H1 (cell line): ENCODE measurements around the gene MALT1. TPM values are rescaled to one million over a fixed set of nuclear protein-coding genes. Genes with fewer than 3 reads are reported as not detected.

Source experiments
- CTCF ChIA-PET: fragments of 300-600 bp; sonication (Branson Sonifier 250); formaldehyde crosslinking; loops from one replicate; lab custom pipeline; 2021; ENCODE audit not compliant: partially characterized antibody; lab: Charles Lee
- POLR2A ChIA-PET: fragments of 300-600 bp; sonication (Branson Sonifier 250); formaldehyde crosslinking; loops from one replicate; lab custom pipeline; 2021; ENCODE audit warnings: inconsistent platforms; ENCODE audit not compliant: partially characterized antibody; lab: Charles Lee
- DNase-seq, 2 experiments: peaks; one replicate each; pipeline versions ENCODE4 v3.0.0 to v3.0.0-alpha.2; 2010 to 2022; ENCODE audit warnings: low spot score in 2 of 2, low read depth in 1 of 2, mixed read lengths in 1 of 2
- FAIRE-seq: peaks from 2 replicates; lab custom pipeline; 2011; peaks lifted over from hg19 to GRCh38; lab: Jason Lieb, UNC
- H2AFZ ChIP-seq: 2 replicates; pipeline ENCODE4 v1.8.1; 2012; ENCODE audit warnings: low read length, inconsistent platforms
- H2AK5ac ChIP-seq: 2 replicates; pipeline ENCODE4 v1.6.1; 2013; ENCODE audit warnings: low read depth, low read length
- H2BK120ac ChIP-seq: replicated peaks from 2 replicates; pipeline ENCODE3; 2013; ENCODE audit warnings: low read depth, low read length, inconsistent platforms
- H2BK12ac ChIP-seq: 2 replicates; pipeline ENCODE4 v1.6.1; 2013; ENCODE audit warnings: low read depth, low read length
- H2BK15ac ChIP-seq: 2 replicates; pipeline ENCODE4 v1.6.1; 2013; ENCODE audit warnings: low read length
- H2BK20ac ChIP-seq: 2 replicates; pipeline ENCODE4 v1.6.1; 2013; ENCODE audit warnings: low read length
- H2BK5ac ChIP-seq: 2 replicates; pipeline ENCODE4 v1.6.1; 2013; ENCODE audit warnings: low read depth, low read length
- H3K14ac ChIP-seq: 2 replicates; pipeline ENCODE4 v1.6.1; 2013; ENCODE audit warnings: inconsistent platforms; ENCODE audit not compliant: insufficient read length
- H3K18ac ChIP-seq: 2 replicates; pipeline ENCODE4 v1.6.1; 2013; ENCODE audit warnings: low read length; ENCODE audit errors: extremely low read depth
- H3K23ac ChIP-seq: 2 replicates; pipeline ENCODE4 v1.6.1; 2013; ENCODE audit warnings: inconsistent platforms; ENCODE audit not compliant: insufficient read length
- H3K23me2 ChIP-seq: 2 replicates; pipeline ENCODE4 v1.6.1; 2013; ENCODE audit warnings: low read depth, low read length
- H3K27ac ChIP-seq: 2 replicates; pipeline ENCODE4 v1.6.1; 2011; ENCODE audit warnings: low read depth, low read length, inconsistent platforms
- H3K27me3 ChIP-seq, 4 experiments: replicated peaks in 1 of 4; 1 replicate in 1 of 4; 2 replicates in 3 of 4; pipeline versions ENCODE4 v1.6.1 to v1.8.1; 2011 to 2013; ENCODE audit warnings: low read length in 3 of 4, mild to moderate bottlenecking in 3 of 4, inconsistent platforms in 2 of 4, mixed read lengths in 2 of 4, moderate library complexity in 1 of 4; ENCODE audit not compliant: control insufficient read depth in 3 of 4, insufficient read depth in 3 of 4; ENCODE audit errors: extremely low read depth in 1 of 4
- H3K36me3 ChIP-seq, 4 experiments: 2 replicates each; pipeline versions ENCODE4 v1.6.1 to v1.8.1; 2011 to 2013; ENCODE audit warnings: mild to moderate bottlenecking in 4 of 4, low read length in 3 of 4, moderate library complexity in 2 of 4, control low read depth in 1 of 4, inconsistent platforms in 1 of 4; ENCODE audit not compliant: insufficient read depth in 4 of 4, control insufficient read depth in 2 of 4
- H3K4ac ChIP-seq: replicated peaks from 2 replicates; pipeline ENCODE3; 2013; ENCODE audit warnings: low read length, low read depth, mixed read lengths, inconsistent platforms; ENCODE audit not compliant: insufficient read length
- H3K4me1 ChIP-seq, 4 experiments: replicated peaks in 1 of 4; 1 replicate in 1 of 4; 2 replicates in 3 of 4; pipeline versions ENCODE4 v1.6.1 to v1.8.1; 2011 to 2013; ENCODE audit warnings: low read length in 3 of 4, inconsistent platforms in 2 of 4, mixed read lengths in 1 of 4; ENCODE audit not compliant: insufficient read depth in 4 of 4, control insufficient read depth in 3 of 4
- H3K4me2 ChIP-seq, 2 experiments: 2 replicates each; pipeline versions ENCODE4 v1.6.1 to v1.8.1; 2011 to 2013; ENCODE audit warnings: low read depth in 2 of 2, low read length in 2 of 2, control low read depth in 1 of 2, inconsistent platforms in 1 of 2, mild to moderate bottlenecking in 1 of 2; ENCODE audit not compliant: insufficient read depth in 1 of 2
- H3K4me3 ChIP-seq, 4 experiments: fragments of 200-600, 300-600 bp in 1 of 4; sonication (generic), shearing (Covaris generic), sonication (Bioruptor Twin) in 1 of 4; 2 replicates each; pipeline versions ENCODE4 v1.5.1 to v1.8.1; 2011 to 2016; ENCODE audit warnings: low read length in 4 of 4, low read depth in 3 of 4, control low read depth in 2 of 4, inconsistent platforms in 2 of 4, mild to moderate bottlenecking in 2 of 4, mixed read lengths in 1 of 4, moderate library complexity in 1 of 4; ENCODE audit not compliant: insufficient read depth in 2 of 4; ENCODE audit errors: extremely low read depth in 1 of 4
- H3K56ac ChIP-seq: replicated peaks from 2 replicates; pipeline ENCODE3; 2013; ENCODE audit warnings: low read depth, mild to moderate bottlenecking, mixed read lengths, low read length, inconsistent platforms; ENCODE audit not compliant: insufficient read length
- H3K79me1 ChIP-seq: 2 replicates; pipeline ENCODE4 v1.6.1; 2013; ENCODE audit warnings: low read depth, low read length, control low read depth
- H3K79me2 ChIP-seq, 2 experiments: 2 replicates each; pipeline versions ENCODE4 v1.6.1 to v1.8.1; 2012 to 2013; ENCODE audit warnings: low read length in 2 of 2, mild to moderate bottlenecking in 2 of 2, inconsistent platforms in 1 of 2; ENCODE audit not compliant: insufficient read depth in 2 of 2, control insufficient read depth in 1 of 2
- H3K9ac ChIP-seq, 4 experiments: replicated peaks in 1 of 4; 1 replicate in 1 of 4; 2 replicates in 3 of 4; pipeline versions ENCODE4 v1.6.1 to v1.8.1; 2011 to 2013; ENCODE audit warnings: low read depth in 3 of 4, low read length in 3 of 4, control low read depth in 2 of 4, mild to moderate bottlenecking in 2 of 4, moderate library complexity in 2 of 4, inconsistent platforms in 1 of 4; ENCODE audit errors: extremely low read depth in 1 of 4
- H3K9me3 ChIP-seq, 2 experiments: 2 replicates each; pipeline versions ENCODE4 v1.6.1 to v1.8.1; 2012 to 2013; ENCODE audit warnings: mild to moderate bottlenecking in 2 of 2, moderate library complexity in 2 of 2, control low read depth in 1 of 2, inconsistent platforms in 1 of 2, low read depth in 1 of 2, low read length in 1 of 2, mixed read lengths in 1 of 2; ENCODE audit not compliant: insufficient read depth in 2 of 2
- H4K20me1 ChIP-seq, 2 experiments: replicated peaks in 1 of 2; 2 replicates each; pipeline versions ENCODE3 to v1.8.1; 2011 to 2013; ENCODE audit warnings: inconsistent platforms in 2 of 2, low read length in 2 of 2, mild to moderate bottlenecking in 1 of 2; ENCODE audit not compliant: insufficient read depth in 2 of 2, control insufficient read depth in 1 of 2
- H4K5ac ChIP-seq: 2 replicates; pipeline ENCODE4 v1.6.1; 2013; ENCODE audit warnings: low read length, low read depth, mixed read lengths, inconsistent platforms; ENCODE audit not compliant: insufficient read length
- H4K8ac ChIP-seq: 2 replicates; pipeline ENCODE4 v1.8.0; 2013; ENCODE audit warnings: mild to moderate bottlenecking, moderate library complexity, low read length, inconsistent platforms; ENCODE audit not compliant: insufficient read depth; ENCODE audit errors: extremely low read depth
- H4K91ac ChIP-seq: replicated peaks from 2 replicates; pipeline ENCODE3; 2013; ENCODE audit warnings: low read length, mixed read lengths, inconsistent platforms; ENCODE audit not compliant: insufficient read length
- ATF2 ChIP-seq: IDR thresholded peaks from 2 replicates; pipeline ENCODE4 v1.6.1; 2012; ENCODE audit warnings: low read length, inconsistent platforms
- CEBPB ChIP-seq: IDR thresholded peaks from 2 replicates; pipeline ENCODE4 v1.6.1; 2012; ENCODE audit warnings: low read depth, low read length
- CHD1 ChIP-seq: IDR thresholded peaks from 2 replicates; pipeline ENCODE4 v1.6.1; 2012; ENCODE audit warnings: low read depth, low read length, improper control_type of control experiment
- CREB1 ChIP-seq: IDR thresholded peaks from 2 replicates; pipeline ENCODE4 v1.6.1; 2012; ENCODE audit warnings: inconsistent platforms
- EGR1 ChIP-seq: IDR thresholded peaks from 2 replicates; pipeline ENCODE4 v1.6.1; 2011; ENCODE audit warnings: low read depth, low read length, borderline replicate concordance
- FOSL1 ChIP-seq: IDR thresholded peaks from 2 replicates; pipeline ENCODE4 v1.6.1; 2011; ENCODE audit warnings: mild to moderate bottlenecking, low read depth, low read length, moderate library complexity; ENCODE audit not compliant: insufficient read depth
- JUN ChIP-seq: IDR thresholded peaks from 2 replicates; pipeline ENCODE4 v1.6.1; 2011; ENCODE audit warnings: low read depth, mild to moderate bottlenecking, improper control_type of control experiment, low read length
- NRF1 ChIP-seq: IDR thresholded peaks from 2 replicates; pipeline ENCODE4 v1.6.1; 2011; ENCODE audit warnings: mild to moderate bottlenecking, low read depth, low read length, improper control_type of control experiment
- RNF2 ChIP-seq: fragments of 200-900, 300-1000 bp; sonication (generic); IDR thresholded peaks from 2 replicates; pipeline ENCODE4 v1.7.1; 2016; ENCODE audit warnings: borderline replicate concordance, low read depth, mild to moderate bottlenecking, antibody characterized with exemption, low read length; ENCODE audit not compliant: poor library complexity, severe bottlenecking; ENCODE audit errors: missing control alignments
- USF2 ChIP-seq: IDR thresholded peaks from 2 replicates; pipeline ENCODE4 v1.6.1; 2011; ENCODE audit warnings: low read length, improper control_type of control experiment
- YY1 ChIP-seq: IDR thresholded peaks from 2 replicates; pipeline ENCODE4 v1.6.1; 2011; ENCODE audit warnings: low read depth, mild to moderate bottlenecking, low read length
- WGBS, 2 experiments: shearing (Covaris generic) in 1 of 2; methylation state at CpG; one replicate each; pipeline versions ENCODE4 v1.1.6 to v1.1.7; 2013 to 2015; ENCODE audit warnings: low lambda C conversion rate in 2 of 2, mixed read lengths in 2 of 2, inconsistent platforms in 1 of 2, low coverage in 1 of 2, missing lambda C conversion rate in 1 of 2; ENCODE audit not compliant: insufficient replicate concordance in 2 of 2, insufficient coverage in 1 of 2, insufficient read length in 1 of 2; ENCODE audit errors: extremely low coverage in 1 of 2, missing lambda C conversion rate in 1 of 2; 5-methylcytosine and 5-hydroxymethylcytosine counted together
- polyA plus RNA-seq, 7 experiments: library from polyadenylated mRNA; depleted of rRNA in 3 of 7; stranded (reverse) in 5 of 7; unstranded in 2 of 7; fragments of >200 nt in 5 of 7; fragments of 200-250 nt in 2 of 7; gene quantifications; 1 replicate in 5 of 7; 2 replicates in 1 of 7; 4 replicates in 1 of 7; pipeline versions ENCODE4 v1.2.1 to v1.2.3, GENCODE V29; 2011 to 2013; ENCODE audit warnings: missing spikeins in 2 of 7, mixed read lengths in 2 of 7
- total RNA-seq: library from RNA; stranded (reverse); fragmentation: NEBNext Ultra II Directional; extraction: Animal tissue kit (Norgen Biotek cat#: 25700); gene quantifications from 2 replicates; pipeline ENCODE4 v1.2.1, GENCODE V29; 2021

Gene MALT1
- total and polyA plus RNA-seq, 2 of the 8 experiments (the other 6 are each of a cell fraction or from before 2014, with no cell fraction given): 10.7 to 25.9 TPM

- H3K4ac ChIP-seq: no peak overlapping the region
- H3K4me1 ChIP-seq: peaks cover 0 to 3% (median 0%) of the 10 kb centered on the region in 4 experiments; a peak in 1 of 7 replicates
- no peak overlapping the region for H3K9ac ChIP-seq
- H3K23ac ChIP-seq: no peak overlapping the region
- DNase-seq (no peak), FAIRE-seq (peak; percentile 24)
- no peak overlapping the region for H2AFZ ChIP-seq
- no peak overlapping the region for H3K4me2 ChIP-seq
- H3K27me3 ChIP-seq: no peaks in the 10 kb centered on the region
- H4K8ac ChIP-seq: no peak overlapping the region
- H2BK120ac ChIP-seq: no peak overlapping the region
- H4K91ac ChIP-seq: no peak overlapping the region
- ChIA-PET POLR2A (no interaction called here), CTCF (interaction anchor here (0.6 kb wide), 1 partner anchor 327 kb away, joined by 3 read pairs; no protein-coding TSS in a partner anchor)
- WGBS, 2 experiments: 96% methylated on average over 5 of the region's 5 CpGs; no CpG with 5 or more reads in 1 of the 2 experiments
- H2BK15ac ChIP-seq: no peak overlapping the region
- peaks cover 0 to 11% (median 2%) of the 10 kb centered on the region in 4 experiments; a peak in 5 of 8 replicates for H3K36me3 ChIP-seq
- no peak overlapping the region for H3K4me3 ChIP-seq
- H3K14ac ChIP-seq: no peak overlapping the region
- H3K79me2 ChIP-seq: no peaks in the 10 kb centered on the region
- no peak overlapping the region for H3K27ac ChIP-seq
- no peak overlapping the region for H2BK12ac ChIP-seq
- H4K5ac ChIP-seq: no peak overlapping the region
- H3K79me1 ChIP-seq: no peaks in the 10 kb centered on the region; the same call in 1 of the 2 replicates
- no peaks in the 10 kb centered on the region for H3K23me2 ChIP-seq
- H2BK5ac ChIP-seq: no peak overlapping the region
- no peak overlapping the region for H2AK5ac ChIP-seq
- H3K9me3 ChIP-seq: 0 out of 4 replicates have a peak, but pooled peaks cover 0 to 2% of the 10 kb centered on the region in 2 experiments
- no peak overlapping the region for H3K56ac ChIP-seq
- H4K20me1 ChIP-seq: no peaks in the 10 kb centered on the region
- H3K18ac ChIP-seq: no peak overlapping the region
- H2BK20ac ChIP-seq: no peak overlapping the region
- TF ChIP-seq FOSL1 (no peak), USF2 (no peak), CREB1 (no peak), RNF2 (no peak), YY1 (no peak), JUN (no peak), NRF1 (no peak), ATF2 (no peak), CHD1 (no peak), CEBPB (no peak), EGR1 (no peak)
Observed at GRCh38 chr18:58695772-58696171, 24.5 kb downstream of the MALT1 start.
